GM18868 (cell line): ENCODE measurements around the gene TGM2.

Experiments used
- ATAC-seq: cut with Tn5 transposase; IDR thresholded peaks from one replicate; pipeline ENCODE4 v1.9.1; 2021; ENCODE audit warnings: mild to moderate bottlenecking, moderate library complexity; ENCODE audit not compliant: unreplicated experiment

The TGM2 gene

GRCh38 chr20:38146628-38147027 lies 18.4 kb downstream of the TGM2 start:
- no peak for ATAC-seq

- ATAC-seq = no peak
These were observed 18.9 kb downstream of the TGM2 start for GRCh38 chr20:38146156-38146555.

GRCh38 chr20:38145729-38146075 lies 19.4 kb downstream of the TGM2 start:
- no peak for ATAC-seq

- ATAC-seq = no peak
These were observed 19.9 kb downstream of the TGM2 start for GRCh38 chr20:38144974-38145728.

GRCh38 chr20:38144598-38144973 lies 20.5 kb downstream of the TGM2 start:
- ATAC-seq = no peak

- no peak for ATAC-seq
These were observed 21.2 kb downstream of the TGM2 start for GRCh38 chr20:38143646-38144554.

- ATAC-seq = no peak
These were observed 21.8 kb downstream of the TGM2 start for GRCh38 chr20:38143238-38143645.

- ATAC-seq = no peak
These were observed 23.1 kb downstream of the TGM2 start for GRCh38 chr20:38141889-38142494.

- no peak for ATAC-seq
These were observed 23.7 kb downstream of the TGM2 start for GRCh38 chr20:38141204-38141888.

GRCh38 chr20:38139977-38140753 lies 24.9 kb downstream of the TGM2 start:
- ATAC-seq = no peak

- no peak for ATAC-seq
These were observed 25.7 kb downstream of the TGM2 start for GRCh38 chr20:38139156-38139912.

- no peak for ATAC-seq
These were observed 26.8 kb downstream of the TGM2 start for GRCh38 chr20:38138086-38138778.

- ATAC-seq = no peak
These were observed 27.5 kb downstream of the TGM2 start for GRCh38 chr20:38137441-38138037.

GRCh38 chr20:38136421-38137245 lies 28.4 kb downstream of the TGM2 start:
- ATAC-seq = no peak

GRCh38 chr20:38135651-38136420 lies 29.2 kb downstream of the TGM2 start:
- no peak for ATAC-seq

GRCh38 chr20:38135271-38135650 lies 29.8 kb downstream of the TGM2 start:
- ATAC-seq = no peak
